HG03064 (cell line): ENCODE results near the gene HSPA4.
A peak's percentile ranks its signal among the peaks of the same experiment; 100 is the strongest.
"Not testable (repeated sequence)": the region's sequence is repeated elsewhere in the genome, so short reads cannot be mapped to it uniquely, and the experiment has no call there.

Experiments
- ATAC-seq: cut with Tn5 transposase; IDR thresholded peaks from one replicate; pipeline ENCODE4 v1.9.1; 2021; ENCODE audit warnings: low read depth; ENCODE audit not compliant: unreplicated experiment

The HSPA4 gene

DNA sequence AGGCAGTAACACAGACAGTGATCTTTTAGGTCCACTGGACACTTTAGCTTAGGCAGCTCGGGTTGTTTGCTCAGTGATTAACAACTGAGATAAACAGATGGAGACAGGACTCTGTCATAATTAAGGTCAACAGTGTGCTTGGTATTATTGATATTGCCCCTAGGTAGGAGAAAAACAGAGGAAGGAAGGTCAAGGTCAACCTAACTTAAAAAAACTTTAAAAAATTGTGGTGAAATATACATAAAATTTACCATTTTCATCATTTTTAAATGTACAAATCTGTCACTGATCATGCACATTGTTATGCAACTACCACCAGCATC, 2.1 kb upstream of the HSPA4 start:
- ATAC-seq, result no peak

DNA sequence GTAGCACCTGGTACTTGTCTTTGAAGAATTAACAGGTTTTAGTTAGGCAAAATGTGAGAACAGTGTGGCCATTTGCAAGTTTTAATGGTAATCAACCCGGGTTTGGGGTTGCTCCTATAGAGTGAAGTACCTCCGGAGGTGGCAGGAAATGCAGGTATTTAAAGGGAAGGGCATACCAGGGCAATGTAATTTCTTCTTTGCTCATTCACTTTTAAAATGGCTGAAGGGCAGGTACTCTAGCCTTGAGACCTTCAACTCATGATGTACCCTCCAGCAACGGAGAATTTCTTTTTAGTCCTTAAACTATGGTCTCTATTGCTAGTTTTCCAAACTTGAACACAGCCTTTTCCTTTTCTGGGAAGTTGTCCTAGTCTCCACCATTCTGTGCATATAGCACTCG, 1.3 kb upstream of the HSPA4 start:
- ATAC-seq, result no peak

DNA sequence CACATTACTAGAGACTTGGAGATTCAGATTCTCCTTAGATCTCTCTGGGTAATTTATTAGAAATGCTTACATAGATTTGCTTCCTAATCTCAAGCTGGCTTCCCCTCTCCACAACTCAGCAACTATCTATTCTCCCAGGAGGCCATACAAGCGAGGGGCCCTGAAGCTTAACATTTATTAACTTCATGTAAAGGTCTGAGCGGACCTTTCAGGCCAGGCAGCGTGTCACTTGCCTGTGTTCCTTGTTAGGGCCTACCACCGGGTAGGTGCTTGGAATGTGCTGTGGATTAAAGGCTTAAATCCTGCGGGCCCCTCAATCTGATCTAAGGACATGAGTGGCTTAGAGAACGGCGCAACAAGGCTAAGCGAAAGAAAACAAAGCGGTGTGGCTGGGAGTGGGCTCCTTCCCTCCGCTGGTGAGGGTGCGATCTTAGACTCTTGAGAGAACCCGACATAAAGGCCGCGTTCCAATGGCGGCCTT, 712 bp upstream of the HSPA4 start:
- ATAC-seq, result no peak

- peak; percentile 36 for ATAC-seq
Observed at GRCh38 chr5:133052317-133053175, 733 bp downstream of the HSPA4 start.

DNA sequence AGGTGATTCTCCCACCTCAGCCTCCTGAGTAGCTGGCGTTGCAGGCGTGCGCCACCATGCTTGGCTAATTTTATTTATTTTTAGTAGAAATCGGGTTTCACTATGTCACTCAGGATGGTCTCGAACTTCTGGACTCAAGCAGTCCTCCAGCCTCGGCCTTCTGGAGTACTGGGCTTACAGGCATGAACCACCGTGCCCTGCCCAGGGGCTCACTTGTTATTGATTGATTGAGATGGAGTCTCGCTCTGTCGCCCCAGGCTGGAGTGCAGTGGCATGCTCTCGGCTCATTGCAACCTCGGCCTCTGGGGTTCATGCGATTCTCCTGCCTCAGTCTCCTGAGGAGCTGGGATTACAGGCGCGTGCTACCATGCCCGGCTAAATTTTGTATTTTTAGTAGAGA, 1.6 kb downstream of the HSPA4 start:
- no peak for ATAC-seq

- ATAC-seq, result no peak
Observed at GRCh38 chr5:133054697-133055471, 3.1 kb downstream of the HSPA4 start.

GRCh38 chr5:133056891-133057290, 5.1 kb downstream of the HSPA4 start:
- no peak for ATAC-seq

- no peak for ATAC-seq
Observed at GRCh38 chr5:133059621-133060020, 7.8 kb downstream of the HSPA4 start.

- ATAC-seq, result no peak
Observed at GRCh38 chr5:133062276-133062675, 10.5 kb downstream of the HSPA4 start.

GRCh38 chr5:133063965-133064364, 12.2 kb downstream of the HSPA4 start:
- no peak for ATAC-seq

DNA sequence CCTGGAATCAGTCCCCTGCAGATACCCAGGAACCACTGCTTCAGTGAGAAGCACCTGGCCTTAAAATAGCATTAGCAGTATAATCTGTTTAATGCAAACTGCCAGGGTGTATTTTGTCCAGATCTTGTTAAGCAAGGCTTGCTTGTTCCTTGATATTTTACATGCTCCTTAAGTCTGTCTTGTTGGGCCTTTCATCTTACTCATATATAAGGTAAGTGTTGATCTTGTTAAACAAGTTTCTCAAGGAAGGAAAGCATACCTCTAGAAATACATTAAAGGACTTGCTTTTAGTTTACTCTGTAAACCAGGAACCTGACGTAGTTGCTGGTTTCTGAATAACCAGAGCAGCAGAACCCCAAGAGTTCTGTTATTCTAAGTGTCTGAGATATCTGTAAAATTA, 13.7 kb downstream of the HSPA4 start:
- ATAC-seq, result no peak

- ATAC-seq, result no peak
Observed at GRCh38 chr5:133066045-133066444, 14.2 kb downstream of the HSPA4 start.

- no peak for ATAC-seq
Observed at GRCh38 chr5:133072021-133072420, 20.2 kb downstream of the HSPA4 start.

GRCh38 chr5:133075572-133076536, 24.0 kb downstream of the HSPA4 start:
- ATAC-seq, result no peak

DNA sequence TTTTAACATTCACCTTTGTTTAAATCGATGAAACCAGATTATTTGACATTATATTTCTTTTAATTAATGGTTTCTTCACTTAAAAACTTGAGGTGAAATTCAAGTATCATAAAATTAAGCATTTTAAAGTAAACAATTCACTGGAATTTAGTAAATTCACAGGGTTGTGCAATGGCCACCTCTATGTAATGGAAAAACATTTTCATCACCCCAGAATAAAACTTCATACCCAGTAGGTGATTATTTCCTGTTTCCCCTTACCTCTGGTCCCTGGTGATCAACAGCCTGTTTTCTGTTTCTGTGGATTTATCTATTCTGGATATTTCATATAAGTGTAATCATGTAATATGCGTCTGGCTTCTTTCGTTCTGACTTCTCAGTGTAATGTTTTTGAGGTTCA, 27.2 kb downstream of the HSPA4 start:
- no peak for ATAC-seq

DNA sequence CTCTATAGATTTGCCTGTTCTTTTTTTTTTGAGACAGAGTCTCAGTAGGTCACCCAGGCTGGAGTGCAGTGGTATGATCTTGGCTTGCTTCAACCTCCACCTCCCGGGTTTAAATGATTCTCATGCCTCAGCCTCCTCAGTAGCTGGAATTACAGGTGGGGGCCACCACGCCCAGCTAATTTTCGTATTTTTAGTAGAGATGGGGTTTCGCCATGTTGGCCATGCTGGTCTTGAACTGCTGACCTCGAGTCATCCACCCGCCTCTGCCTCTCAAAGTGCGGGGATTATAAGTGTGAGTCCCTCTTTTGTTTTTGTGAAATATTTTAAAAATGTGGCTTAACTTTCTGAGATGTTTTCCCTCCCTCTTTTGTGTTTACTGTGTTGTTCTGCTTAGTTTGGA, 29.2 kb downstream of the HSPA4 start:
- ATAC-seq, result no peak

DNA sequence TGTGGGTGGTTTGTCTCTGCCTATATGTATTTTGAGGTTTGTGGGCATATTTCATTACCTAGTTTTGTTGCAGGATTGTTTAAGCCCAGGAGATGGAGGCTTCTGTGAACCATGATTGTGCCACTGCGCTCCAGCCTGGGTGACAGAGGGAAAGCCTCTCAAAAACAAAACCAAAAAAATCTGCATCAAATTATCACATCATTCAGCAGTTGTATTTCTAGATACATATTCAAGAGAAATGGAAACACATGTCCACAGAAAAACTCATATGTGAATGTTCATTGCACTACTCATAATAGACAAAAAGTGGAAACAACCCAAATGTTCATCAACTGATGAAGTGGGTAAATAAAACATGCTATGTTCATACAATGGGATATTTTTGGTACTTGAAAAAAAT, 29.9 kb downstream of the HSPA4 start:
- no peak for ATAC-seq

DNA sequence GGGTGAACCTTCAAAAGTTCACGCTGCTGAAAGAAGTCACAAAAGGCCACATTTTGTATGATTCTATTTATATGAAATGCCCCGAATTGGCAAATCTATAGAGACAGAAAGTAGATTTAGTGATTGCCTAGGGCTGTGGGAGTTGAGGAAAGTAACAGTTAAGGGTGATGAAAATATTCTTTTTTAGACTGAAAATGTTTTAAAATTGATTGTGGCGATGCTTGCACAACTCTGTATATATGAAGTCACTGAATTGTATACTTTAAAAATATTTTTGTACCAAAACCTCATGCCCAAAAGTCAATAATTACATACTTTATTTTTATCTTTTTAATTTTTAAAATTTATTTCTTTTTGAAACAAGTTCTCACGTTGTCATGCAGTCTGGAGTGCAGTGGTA, 30.3 kb downstream of the HSPA4 start:
- ATAC-seq, result no peak

DNA sequence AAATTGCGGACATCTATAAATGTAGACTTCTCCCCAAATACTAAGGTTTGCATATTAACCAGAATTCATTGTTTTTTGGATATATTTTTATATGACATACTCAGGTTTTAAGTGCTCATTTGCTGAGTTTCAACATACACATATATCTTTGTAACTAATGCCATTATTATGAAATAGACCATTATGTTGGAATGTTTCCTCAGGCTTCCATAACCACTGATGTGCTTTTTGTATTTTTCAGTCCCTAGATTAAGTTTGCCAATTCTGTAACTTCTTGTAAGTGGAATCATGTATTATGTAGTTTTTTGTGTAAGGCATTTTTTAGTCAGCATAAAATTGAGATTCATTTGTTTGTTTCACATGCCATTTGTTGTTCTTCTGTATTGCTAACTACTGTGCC, 32.1 kb downstream of the HSPA4 start:
- ATAC-seq, result no peak

DNA sequence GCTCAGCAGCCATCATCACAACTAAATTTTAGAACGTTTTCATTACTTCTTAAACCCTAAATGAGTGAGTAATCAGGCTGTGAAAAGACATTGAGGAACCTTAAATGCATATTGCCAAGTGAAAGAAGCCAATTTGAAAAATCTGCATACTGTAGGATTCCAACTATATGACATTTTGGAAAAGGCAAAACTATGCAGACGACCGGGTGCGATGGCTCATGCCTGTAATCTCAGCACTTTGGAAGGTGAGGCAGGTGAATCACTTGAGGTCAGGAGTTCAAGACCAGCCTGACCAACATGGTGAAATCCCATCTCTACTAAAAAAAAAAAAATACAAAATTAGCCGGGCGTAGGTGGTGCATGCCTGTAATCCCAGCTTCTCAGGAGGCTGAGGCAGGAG, 33.4 kb downstream of the HSPA4 start:
- ATAC-seq, result not testable (repeated sequence)

GRCh38 chr5:133086366-133086875, 34.6 kb downstream of the HSPA4 start:
- ATAC-seq, result no peak
